ENCODE measurements around the gene GBX1.

- TF ChIP-seq, protein P1, sequence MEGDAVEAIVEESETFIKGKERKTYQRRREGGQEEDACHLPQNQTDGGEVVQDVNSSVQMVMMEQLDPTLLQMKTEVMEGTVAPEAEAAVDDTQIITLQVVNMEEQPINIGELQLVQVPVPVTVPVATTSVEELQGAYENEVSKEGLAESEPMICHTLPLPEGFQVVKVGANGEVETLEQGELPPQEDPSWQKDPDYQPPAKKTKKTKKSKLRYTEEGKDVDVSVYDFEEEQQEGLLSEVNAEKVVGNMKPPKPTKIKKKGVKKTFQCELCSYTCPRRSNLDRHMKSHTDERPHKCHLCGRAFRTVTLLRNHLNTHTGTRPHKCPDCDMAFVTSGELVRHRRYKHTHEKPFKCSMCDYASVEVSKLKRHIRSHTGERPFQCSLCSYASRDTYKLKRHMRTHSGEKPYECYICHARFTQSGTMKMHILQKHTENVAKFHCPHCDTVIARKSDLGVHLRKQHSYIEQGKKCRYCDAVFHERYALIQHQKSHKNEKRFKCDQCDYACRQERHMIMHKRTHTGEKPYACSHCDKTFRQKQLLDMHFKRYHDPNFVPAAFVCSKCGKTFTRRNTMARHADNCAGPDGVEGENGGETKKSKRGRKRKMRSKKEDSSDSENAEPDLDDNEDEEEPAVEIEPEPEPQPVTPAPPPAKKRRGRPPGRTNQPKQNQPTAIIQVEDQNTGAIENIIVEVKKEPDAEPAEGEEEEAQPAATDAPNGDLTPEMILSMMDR (IDR thresholded peaks at IDR 0.05) = no peak
- TF ChIP-seq POLR2A (IDR thresholded peaks at IDR 0.05) = no peak
Observed at GRCh38 chr7:151201344-151201743, 33.9 kb upstream of the GBX1 start.
